ENCODE results near the gene VPS26B. TPM values are rescaled to one million over a fixed set of nuclear protein-coding genes. Genes with fewer than 3 reads are reported as not detected.
A peak's percentile ranks its signal among the peaks of the same experiment; 100 is the strongest.

VPS26B gene
- total and polyA plus RNA-seq, 2 experiments from 2014 or later: 27.4 to 36.9 TPM

DNA sequence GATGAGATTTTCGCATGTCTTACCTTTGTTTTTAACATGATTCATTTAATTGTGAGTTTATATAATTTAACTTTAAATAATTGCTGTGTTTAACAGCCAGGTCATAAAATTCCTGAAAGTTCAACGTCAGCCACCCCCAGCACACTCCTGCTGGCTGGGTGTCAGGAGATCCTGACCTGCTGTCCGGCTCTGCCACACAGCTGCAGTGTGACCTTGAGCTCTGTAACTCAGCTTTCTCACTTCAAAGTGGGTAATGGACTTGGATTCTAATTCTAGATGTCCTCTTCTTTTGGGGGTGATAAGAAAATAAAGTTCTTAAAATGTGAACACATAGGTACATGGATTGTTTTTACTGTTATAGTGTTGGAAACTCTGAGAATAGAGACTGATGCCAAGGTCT lies 10.9 kb downstream of the VPS26B start:
- Histone ChIP-seq H3K9me2 (ENCODE audit: insufficient read depth) (no peaks in the 10 kb centered on the region), H3K9me3 (ENCODE audit: low read depth) (no peaks in the 10 kb centered on the region), H3K79me2 (ENCODE audit: insufficient read depth) (peaks cover 54% of the 10 kb centered on the region), H3K4me2 (ENCODE audit: unreplicated experiment) (no peak overlapping the region), H3K9ac (no peak overlapping the region), H4K20me1 (ENCODE audit: insufficient read depth) (peaks cover under 1% of the 10 kb centered on the region; the same call in 1 of the 2 replicates), H3K4me3 (no peak overlapping the region), H3K4me1 (ENCODE audit: insufficient read depth) (no peaks in the 10 kb centered on the region), H2AFZ (no peak overlapping the region), H3K36me3 (ENCODE audit: low read depth) (0 out of 2 replicates have a peak, but pooled peaks cover 6% of the 10 kb centered on the region), H3F3A (ENCODE audit: insufficient read depth) (no peaks in the 10 kb centered on the region), H3K27ac (no peak overlapping the region), H3K27me3 (replicated peaks; ENCODE audit: insufficient read depth) (no peaks in the 10 kb centered on the region)
- TF ChIP-seq EZH2phosphoT487 (IDR thresholded peaks at IDR 0.05; ENCODE audit: insufficient read depth, low read depth) (no peak), EZH2 (IDR thresholded peaks at IDR 0.05; ENCODE audit: insufficient read depth, poor library complexity, severe bottlenecking) (no peak)
- no peak for DNase-seq
- in situ Hi-C loops (cut with MboI): no loop called here
- WGBS, 2 experiments (ENCODE audit: low coverage in 1 of 2, low lambda C conversion rate in 2 of 2, missing lambda C conversion rate in 2 of 2): 68 to 78% methylated on average over 3 of the region's 3 CpGs

DNA sequence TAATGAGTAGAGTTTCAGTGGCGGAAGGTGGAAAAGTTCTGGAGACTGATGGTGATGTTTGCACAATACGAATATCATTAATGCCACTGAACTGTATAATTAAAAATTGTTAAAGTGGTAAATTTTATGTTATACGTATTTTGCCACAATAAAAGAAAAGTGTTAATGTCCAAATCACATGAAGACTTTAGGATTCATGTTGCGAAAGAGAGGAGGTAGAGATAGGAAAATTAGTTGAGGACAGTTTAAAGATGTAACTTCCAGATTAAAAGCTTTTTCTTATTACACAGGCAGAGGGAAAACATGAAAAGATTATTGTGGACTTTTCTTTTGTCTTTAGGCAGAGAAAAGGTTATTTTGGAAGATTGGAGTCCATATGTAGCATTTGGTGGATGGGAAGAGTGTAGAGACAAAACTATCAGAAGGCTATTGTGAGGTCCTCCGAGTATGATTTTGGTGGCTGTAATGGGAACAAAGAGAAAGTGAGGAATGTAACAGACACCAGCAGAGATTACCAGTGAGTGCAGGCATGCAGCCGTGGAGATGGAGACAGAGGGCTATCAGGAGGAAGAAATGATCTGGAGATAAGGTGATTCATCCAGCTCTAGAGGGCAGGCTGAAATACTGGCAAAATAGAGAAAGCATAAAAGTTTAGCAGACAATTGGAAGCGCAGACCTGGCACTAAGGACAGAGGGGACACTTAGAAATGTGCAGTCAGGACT lies 12.5 kb downstream of the VPS26B start:
- Histone ChIP-seq H3K4me1 (ENCODE audit: insufficient read depth) (no peaks in the 10 kb centered on the region), H3K79me2 (ENCODE audit: insufficient read depth) (peaks cover 38% of the 10 kb centered on the region), H3F3A (ENCODE audit: insufficient read depth) (no peaks in the 10 kb centered on the region), H3K27ac (no peak overlapping the region), H3K9me2 (ENCODE audit: insufficient read depth) (no peaks in the 10 kb centered on the region), H3K4me3 (no peak overlapping the region), H3K9ac (no peak overlapping the region), H3K9me3 (ENCODE audit: low read depth) (no peaks in the 10 kb centered on the region), H4K20me1 (ENCODE audit: insufficient read depth) (no peaks in the 10 kb centered on the region), H3K27me3 (replicated peaks; ENCODE audit: insufficient read depth) (no peaks in the 10 kb centered on the region), H3K36me3 (ENCODE audit: low read depth) (0 out of 2 replicates have a peak, but pooled peaks cover 10% of the 10 kb centered on the region), H2AFZ (no peak overlapping the region), H3K4me2 (ENCODE audit: unreplicated experiment) (no peak overlapping the region)
- peak; percentile 11 for DNase-seq
- 87 to 91% methylated on average over 7 of the region's 7 CpGs for WGBS, 2 experiments (ENCODE audit: low coverage in 1 of 2, low lambda C conversion rate in 2 of 2, missing lambda C conversion rate in 2 of 2)
- in situ Hi-C loops (cut with MboI): no loop called here
- TF ChIP-seq EZH2phosphoT487 (IDR thresholded peaks at IDR 0.05; ENCODE audit: insufficient read depth, low read depth) (no peak), EZH2 (IDR thresholded peaks at IDR 0.05; ENCODE audit: insufficient read depth, poor library complexity, severe bottlenecking) (no peak)

DNA sequence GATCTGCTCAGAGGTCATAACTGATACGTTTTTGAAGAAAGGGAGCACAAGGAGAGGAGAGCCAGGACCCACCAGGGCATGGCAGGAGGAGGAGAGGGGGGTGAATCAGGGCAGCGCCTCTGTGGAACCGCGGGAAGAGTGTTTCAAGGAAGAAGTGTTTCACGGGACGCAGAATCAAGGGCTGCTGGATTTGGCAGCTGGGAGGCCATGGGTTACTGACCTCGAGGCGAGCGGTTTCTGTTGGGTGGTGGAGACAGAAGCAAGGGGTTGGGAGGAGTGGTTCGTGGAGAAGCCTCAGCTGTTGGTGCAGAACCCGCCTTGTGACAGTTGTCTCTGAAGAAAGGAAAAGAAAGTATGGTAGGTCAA lies 13.1 kb downstream of the VPS26B start:
- in situ Hi-C loops (cut with MboI): no loop called here
- TF ChIP-seq EZH2 (IDR thresholded peaks at IDR 0.05; ENCODE audit: insufficient read depth, poor library complexity, severe bottlenecking) (no peak), EZH2phosphoT487 (IDR thresholded peaks at IDR 0.05; ENCODE audit: insufficient read depth, low read depth) (no peak)
- Histone ChIP-seq H3K9me2 (ENCODE audit: insufficient read depth) (no peaks in the 10 kb centered on the region), H3K79me2 (ENCODE audit: insufficient read depth) (peaks cover 32% of the 10 kb centered on the region), H2AFZ (no peak overlapping the region), H3K4me1 (ENCODE audit: insufficient read depth) (no peaks in the 10 kb centered on the region), H3K36me3 (ENCODE audit: low read depth) (0 out of 2 replicates have a peak, but pooled peaks cover 10% of the 10 kb centered on the region), H3K9me3 (ENCODE audit: low read depth) (no peaks in the 10 kb centered on the region), H3K4me2 (ENCODE audit: unreplicated experiment) (no peak overlapping the region), H3K9ac (no peak overlapping the region), H3K27me3 (replicated peaks; ENCODE audit: insufficient read depth) (no peaks in the 10 kb centered on the region), H3K27ac (no peak overlapping the region), H4K20me1 (ENCODE audit: insufficient read depth) (no peaks in the 10 kb centered on the region), H3K4me3 (no peak overlapping the region), H3F3A (ENCODE audit: insufficient read depth) (no peaks in the 10 kb centered on the region)
- 83 to 85% methylated on average over 11 of the region's 11 CpGs for WGBS, 2 experiments (ENCODE audit: low coverage in 1 of 2, low lambda C conversion rate in 2 of 2, missing lambda C conversion rate in 2 of 2)
- DNase-seq: no peak

DNA sequence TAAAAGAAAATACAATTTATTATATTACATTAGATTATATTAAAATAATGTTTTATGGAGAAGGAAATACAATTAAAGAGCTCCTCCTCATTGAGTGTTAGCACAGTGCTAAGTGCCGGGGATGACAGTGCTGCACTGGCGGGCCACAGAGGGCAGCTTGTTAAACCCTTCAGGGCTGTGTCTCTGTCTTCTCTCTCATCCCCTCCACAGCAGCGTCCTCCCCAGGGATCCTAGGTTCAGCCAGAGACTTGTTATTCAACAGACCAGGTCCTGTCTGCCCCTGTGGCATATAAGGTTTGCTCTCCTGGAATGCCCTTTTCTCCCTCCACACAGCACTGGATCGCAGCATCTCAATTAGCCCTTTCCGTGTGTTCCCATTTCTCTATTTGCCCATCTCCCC lies 14.5 kb downstream of the VPS26B start:
- no peaks in the 10 kb centered on the region for H3F3A ChIP-seq (ENCODE audit: insufficient read depth)
- H3K36me3 ChIP-seq (ENCODE audit: low read depth): peaks cover 15% of the 10 kb centered on the region; the same call in 1 of the 2 replicates
- H3K4me1 ChIP-seq (ENCODE audit: insufficient read depth): no peaks in the 10 kb centered on the region
- no peak overlapping the region for H3K4me3 ChIP-seq
- WGBS, 2 experiments (ENCODE audit: low coverage in 1 of 2, low lambda C conversion rate in 2 of 2, missing lambda C conversion rate in 2 of 2): 89 to 92% methylated on average over 5 of the region's 5 CpGs
- H3K27me3 ChIP-seq (replicated peaks; ENCODE audit: insufficient read depth): no peaks in the 10 kb centered on the region
- TF ChIP-seq EZH2 (IDR thresholded peaks at IDR 0.05; ENCODE audit: insufficient read depth, poor library complexity, severe bottlenecking): no peak
- no peak for TF ChIP-seq EZH2phosphoT487 (IDR thresholded peaks at IDR 0.05; ENCODE audit: insufficient read depth, low read depth)
- H3K9me3 ChIP-seq (ENCODE audit: low read depth): no peaks in the 10 kb centered on the region
- H2AFZ ChIP-seq: no peak overlapping the region
- peaks cover 18% of the 10 kb centered on the region for H3K79me2 ChIP-seq (ENCODE audit: insufficient read depth)
- no peak for DNase-seq
- H4K20me1 ChIP-seq (ENCODE audit: insufficient read depth): no peaks in the 10 kb centered on the region
- in situ Hi-C loops (cut with MboI): no loop called here
- H3K9me2 ChIP-seq (ENCODE audit: insufficient read depth): no peaks in the 10 kb centered on the region
- H3K27ac ChIP-seq: no peak overlapping the region
- no peak overlapping the region for H3K4me2 ChIP-seq (ENCODE audit: unreplicated experiment)
- H3K9ac ChIP-seq: no peak overlapping the region
